Raji (cell line): Measurements from ENCODE around the gene PRDM5.

Experiments
- POLR2A ChIP-seq: IDR thresholded peaks from 2 replicates; pipeline ENCODE4 v1.6.1; 2011; ENCODE audit warnings: low read depth, low read length, control low read depth; ENCODE audit not compliant: insufficient read depth

The PRDM5 gene

DNA sequence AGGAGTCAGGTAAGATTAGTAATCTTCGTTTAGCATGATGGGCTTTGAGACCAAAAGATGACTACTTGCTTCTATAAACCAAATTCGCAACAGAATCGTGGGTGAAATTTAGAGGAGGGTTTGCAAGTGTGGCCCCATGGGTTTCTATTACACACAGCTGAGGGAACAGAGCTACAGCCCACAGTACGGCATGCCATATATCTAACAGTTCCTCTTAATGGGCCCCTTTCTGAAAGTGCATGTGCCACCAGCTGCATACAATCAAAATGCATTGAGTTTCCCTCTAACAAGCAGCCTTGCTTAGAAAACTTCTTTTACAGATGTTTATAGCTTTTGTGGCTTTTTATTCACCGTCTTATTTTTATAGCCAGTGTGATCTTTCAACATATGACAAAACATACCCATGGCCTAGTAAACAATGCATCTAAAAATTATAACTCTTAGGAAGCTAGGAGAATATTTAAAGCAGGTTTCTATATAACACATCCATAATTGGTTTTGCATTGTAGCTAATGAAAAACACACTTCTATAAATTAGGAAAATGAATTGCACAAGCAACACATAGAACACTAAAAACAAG is 202.1 kb downstream of the PRDM5 start:
- no peak for TF ChIP-seq POLR2A

DNA sequence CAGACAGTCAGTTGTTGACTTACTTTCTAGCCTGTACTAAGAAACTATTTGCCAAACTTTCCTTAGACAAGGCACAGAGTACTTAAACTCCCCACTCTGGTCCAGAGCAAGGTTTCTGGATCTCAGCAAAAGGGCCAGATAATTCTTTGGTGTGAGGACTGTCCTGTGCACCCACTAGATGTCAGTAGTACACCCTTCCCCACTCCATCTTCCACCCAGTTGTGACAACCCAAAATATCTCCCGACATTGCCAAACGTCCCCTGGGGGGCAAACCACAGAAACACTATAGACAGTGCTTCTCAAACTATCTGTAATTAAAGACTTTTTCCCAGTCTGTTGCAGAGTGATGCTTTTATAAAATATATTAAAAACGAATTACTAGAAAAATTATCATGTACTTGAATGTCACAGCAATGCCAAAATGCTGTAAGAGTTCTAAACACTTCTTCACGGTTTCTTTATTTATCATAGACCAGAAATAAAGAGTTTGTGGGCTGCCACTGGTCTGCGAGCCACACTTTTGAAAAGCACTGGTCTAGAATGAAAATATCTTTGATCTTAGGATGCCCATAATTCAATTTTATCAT is 203.5 kb downstream of the PRDM5 start:
- TF ChIP-seq POLR2A = no peak

DNA sequence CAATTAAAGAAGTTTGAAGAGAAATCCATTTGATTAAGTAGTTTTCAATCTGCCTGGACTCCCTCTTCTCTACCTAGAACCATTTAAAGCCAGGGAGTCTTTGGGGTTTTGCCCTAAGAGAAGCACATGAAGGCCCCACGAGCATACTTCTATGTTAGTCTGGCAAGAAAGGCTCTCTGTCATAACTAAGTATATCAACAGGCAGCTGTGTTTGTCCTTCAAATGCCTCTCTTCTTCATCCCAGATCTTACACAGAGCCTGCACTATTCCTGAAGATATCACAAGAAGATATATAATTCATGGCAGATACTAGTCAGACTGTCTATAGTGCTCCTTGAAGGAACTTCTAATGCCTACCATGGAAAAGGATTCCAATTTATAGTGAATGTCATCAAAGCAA is 206.2 kb downstream of the PRDM5 start:
- no peak for TF ChIP-seq POLR2A

DNA sequence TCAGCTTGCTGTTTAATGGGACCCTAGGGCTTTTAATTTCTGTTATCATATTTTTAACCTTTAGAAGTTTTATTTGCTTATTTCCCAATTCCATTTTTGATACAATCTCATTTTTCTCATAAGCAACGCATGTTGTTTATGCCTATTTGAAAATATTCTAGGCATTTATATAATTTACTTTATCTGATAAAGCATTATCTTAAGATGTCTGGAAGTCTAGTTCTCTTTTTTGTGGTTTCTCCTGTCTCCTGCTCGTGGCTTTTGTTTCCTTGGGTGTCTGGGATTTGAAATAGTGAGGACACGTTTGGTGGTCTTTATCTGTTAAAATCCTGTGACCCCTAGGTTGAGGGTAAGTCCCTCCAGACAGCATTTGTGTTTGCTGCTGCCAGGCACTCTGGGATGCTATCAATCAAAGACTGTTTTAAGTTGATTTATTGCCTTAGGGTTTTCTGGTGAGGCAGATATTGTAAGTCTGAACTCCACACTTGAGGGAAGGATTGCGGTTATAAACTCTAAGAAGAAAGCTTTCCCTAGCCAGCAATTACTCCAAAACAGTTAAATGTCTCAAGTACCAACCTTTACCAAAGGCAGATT is 208.0 kb downstream of the PRDM5 start:
- no peak for TF ChIP-seq POLR2A

DNA sequence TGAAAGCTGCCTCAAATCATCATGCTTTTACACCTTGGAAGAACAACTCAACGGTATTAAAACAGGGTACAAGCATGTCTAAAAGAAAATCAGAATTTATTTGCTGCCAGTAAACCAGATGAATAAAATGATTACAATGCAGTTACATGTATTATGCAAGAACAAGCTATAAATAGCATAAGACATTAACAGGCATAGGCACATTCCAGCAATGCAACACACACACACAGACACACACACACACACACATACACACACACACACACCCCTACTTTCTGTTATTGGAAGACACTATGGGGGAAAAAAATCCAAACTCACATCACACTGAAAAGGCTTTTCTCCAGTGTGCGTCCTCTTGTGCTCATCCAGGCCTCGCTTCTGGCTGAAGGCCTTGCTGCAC is 212.5 kb downstream of the PRDM5 start:
- TF ChIP-seq POLR2A = no peak

DNA sequence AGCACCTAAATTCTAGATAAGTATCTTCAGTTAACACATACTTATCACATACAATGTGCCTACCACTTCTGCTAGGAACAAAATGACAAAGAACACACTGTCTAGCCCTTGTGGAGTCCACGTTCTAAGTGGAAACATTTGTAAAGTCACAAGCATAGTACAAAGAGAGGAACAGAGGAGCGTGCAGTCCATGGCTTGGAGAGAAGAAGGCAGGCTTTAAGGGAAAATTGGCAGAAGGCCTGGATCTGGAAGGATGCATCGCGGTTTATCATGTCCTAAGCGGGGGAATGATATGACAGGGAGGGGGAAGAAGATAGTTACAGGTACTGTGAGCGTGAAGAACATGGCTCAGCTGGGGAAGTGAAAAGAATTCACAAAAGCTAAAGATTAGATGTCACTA is 218.0 kb downstream of the PRDM5 start:
- no peak for TF ChIP-seq POLR2A

DNA sequence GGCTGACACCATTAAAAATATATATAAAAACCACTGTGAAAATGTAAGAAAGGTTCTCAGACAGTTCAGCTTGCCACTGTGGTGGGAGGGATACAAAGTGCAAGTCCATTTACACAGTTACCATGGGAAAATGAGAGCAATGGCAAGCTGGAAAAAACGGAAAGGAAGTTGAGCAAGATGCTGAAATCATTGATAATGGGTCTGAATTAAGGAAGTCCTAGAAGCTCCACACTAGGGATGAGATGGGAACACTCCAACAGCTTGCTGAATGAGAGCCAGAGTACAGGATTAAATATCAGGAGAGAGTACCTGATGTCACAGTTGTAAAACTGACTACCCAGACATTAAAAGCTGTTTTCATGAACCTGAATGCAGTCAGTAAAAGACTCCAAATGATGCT is 218.6 kb downstream of the PRDM5 start:
- TF ChIP-seq POLR2A = no peak

DNA sequence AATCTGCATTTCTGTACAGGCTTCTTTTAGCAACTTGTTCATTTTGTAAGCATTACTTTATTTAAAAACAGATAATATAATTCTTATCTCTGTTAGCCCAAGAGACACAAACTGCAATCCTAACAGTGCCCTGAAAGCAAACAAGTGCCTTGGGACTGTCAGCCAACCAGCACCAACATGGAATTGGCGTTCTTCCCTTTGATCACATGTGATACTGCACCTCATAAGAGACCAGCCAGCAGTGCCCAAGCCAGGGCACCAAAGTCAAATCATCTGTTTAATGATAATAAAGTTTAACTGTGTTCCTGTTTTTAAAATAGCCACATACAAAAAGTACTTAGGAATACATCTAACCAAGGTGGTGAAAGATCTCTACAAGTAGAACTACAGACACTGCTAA is 223.2 kb downstream of the PRDM5 start:
- no peak for TF ChIP-seq POLR2A

DNA sequence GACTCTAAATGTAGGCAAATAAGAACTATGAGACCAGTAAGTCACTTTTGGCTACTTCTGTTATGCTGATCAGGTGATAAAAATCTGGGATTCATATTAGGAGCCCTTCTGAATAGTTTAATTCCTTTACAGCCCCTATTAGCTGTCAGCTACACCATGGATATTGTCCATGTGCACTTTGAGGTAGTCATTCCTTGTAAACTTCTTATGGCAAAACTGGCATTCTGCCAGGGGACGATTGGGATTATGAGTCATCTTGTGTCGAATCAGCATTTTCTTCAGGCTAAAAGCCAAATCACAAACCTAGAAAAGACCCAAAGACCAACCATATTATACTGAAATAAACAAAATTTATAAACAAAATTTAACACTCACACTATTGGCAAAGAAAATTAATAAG is 227.6 kb downstream of the PRDM5 start:
- no peak for TF ChIP-seq POLR2A

DNA sequence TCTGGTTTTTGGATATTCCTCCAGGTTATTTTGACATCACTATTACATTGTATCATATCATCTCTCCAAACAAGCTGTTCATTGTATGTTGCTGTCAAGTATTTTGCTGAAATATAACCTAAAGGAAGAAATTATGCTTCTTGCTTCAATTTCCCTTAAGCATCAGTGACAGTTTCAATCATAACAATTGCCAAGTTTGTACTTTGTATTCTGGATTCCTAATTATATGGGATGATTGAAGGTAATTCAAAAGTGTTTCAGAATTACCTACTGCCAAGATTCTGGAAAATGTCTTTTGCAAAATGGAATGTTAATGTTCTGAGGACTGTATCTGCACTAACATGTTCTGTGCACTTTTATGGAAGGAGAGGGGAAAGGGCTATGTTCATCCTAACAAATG is 228.7 kb downstream of the PRDM5 start:
- no peak for TF ChIP-seq POLR2A

DNA sequence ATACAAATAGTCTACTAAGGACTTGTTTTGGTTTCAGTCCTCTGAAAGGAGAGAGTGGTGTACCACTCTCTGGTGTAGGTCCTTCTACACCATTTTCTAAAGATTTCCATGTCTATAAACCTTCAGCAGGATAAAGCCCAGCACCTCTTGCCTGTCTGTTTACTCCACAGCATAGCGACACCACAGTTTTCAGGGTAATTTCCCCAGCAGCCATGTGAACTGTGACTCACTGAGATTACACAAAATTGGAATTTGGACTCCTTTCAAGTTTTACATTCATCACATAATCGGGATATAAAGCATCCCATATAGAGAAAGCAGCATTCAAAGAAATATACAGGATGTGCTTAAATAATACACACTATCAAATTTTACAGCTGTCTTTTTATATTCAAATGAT is 229.6 kb downstream of the PRDM5 start:
- TF ChIP-seq POLR2A = no peak

DNA sequence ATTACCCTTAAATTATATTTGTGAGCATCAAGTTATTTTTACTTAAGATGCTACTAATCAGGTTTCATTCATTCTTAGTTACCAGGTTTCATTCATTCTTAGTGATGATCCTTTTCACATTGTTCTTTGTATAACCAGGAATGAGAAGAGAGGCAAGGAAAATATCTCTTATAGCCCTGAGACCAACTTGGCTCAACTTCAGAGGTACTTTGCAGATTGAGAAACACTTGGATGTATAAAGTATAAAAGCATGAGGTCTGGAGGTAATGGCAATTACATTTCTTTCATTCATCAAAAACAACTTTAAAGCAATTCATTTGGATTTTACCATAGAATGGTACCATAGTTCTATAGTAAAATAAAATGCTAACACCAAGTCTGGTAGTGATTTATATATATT is 231.0 kb downstream of the PRDM5 start:
- no peak for TF ChIP-seq POLR2A

DNA sequence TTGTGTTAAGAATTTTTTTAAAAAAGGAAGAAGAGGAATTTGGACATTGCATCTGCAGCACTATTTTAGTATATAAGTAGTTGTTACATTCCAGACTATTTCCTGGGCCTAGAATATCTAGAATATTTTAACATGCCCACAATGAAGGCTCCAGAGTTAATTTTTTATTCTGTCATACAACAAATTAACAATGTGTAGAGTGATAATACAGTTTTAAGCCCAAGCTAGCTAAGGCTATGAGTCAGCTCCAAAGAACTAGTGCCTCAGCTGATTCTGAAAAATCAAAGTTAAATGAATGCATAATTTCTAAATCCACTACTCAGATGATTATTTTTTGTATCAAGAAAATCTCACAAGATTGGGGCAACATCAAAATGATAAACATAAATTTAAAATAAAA is 231.4 kb downstream of the PRDM5 start:
- no peak for TF ChIP-seq POLR2A

DNA sequence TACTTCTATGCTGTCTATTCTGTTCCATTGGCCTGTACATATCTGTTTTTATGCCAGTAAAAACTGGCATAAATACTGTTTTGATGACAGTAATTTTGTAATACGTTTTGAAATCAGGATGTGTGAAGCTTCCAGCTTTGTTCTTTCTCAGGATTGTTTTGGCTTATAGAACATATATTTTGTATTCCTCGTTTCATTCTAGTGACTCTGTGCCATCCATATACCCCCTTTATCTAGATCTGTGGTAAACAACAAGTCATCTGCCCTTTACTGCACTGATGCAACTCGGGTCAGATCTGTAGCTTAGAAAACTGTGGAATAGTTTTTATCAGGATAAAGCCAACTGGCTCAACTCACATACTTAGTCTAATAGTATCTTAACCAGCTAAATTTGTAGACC is 233.7 kb downstream of the PRDM5 start:
- TF ChIP-seq POLR2A = no peak

DNA sequence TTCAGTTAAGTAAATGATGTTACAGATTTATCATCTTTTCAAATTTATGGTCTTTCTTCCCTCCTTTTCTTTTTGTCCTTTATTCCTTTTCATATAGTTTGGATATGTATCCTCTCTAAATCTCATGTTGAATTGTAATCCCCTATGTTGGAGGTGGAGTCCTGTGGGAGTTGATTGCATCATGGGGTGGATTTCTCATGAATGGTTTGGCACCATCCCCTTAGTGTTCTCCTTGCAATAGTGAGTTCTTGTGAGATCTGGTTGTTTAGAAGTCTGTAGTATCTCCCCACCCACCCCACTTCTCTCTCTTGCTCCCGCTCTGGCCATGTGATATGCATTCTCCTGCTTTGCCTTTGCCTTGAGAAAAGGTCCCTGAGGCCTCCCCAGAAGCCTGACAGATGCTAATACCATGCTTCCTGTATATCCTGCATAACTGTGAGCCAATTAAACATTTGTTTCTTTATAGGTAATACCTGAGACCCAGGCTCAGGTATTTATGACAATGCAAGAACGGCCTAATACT is 236.7 kb downstream of the PRDM5 start:
- TF ChIP-seq POLR2A = no peak

DNA sequence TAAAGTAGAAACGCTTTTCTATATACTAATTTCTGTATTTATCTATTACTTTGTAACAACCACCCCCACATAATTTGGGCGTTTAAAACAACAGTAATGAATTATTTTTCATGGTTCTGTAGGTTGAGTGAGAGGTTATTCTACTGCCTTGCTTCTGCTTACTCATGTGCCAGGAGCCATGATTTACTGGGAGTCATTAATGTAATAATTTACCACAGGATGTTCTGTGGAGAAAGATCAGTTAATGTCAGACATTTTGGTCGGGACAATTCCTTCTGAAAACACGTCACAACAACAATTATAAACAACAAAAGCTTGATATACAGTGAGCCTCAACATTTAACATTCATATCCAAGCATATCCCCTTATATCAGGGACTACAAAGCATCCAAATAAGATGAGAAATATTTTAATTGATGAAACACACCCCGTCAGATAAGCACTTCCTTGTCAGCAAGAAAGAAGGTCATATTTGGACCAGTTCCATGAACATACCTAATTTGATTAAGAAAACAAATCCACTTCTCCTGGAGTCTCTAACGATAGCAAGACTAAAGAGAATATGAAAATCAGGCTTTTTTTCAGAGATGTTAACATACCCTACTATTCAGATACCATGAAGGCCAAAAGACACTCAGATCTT is 238.5 kb downstream of the PRDM5 start:
- no peak for TF ChIP-seq POLR2A
